Prostate gland (tissue), 2 donors: Measurements from ENCODE around the gene PLAC8.

Experiments used
- CTCF ChIP-seq, 4 experiments: fragments of 200-600 bp in 2 of 4; fragments of 450-650 bp in 2 of 4; sonication (generic) in 2 of 4; IDR thresholded peaks; 1 replicate in 3 of 4; 2 replicates in 1 of 4; pipeline ENCODE4 v1.5.1; 2016 to 2019; ENCODE audit warnings: antibody characterized with exemption in 4 of 4, mild to moderate bottlenecking in 2 of 4, moderate library complexity in 2 of 4
- POLR2A ChIP-seq: fragments of 450-650 bp; IDR thresholded peaks from one replicate; pipeline ENCODE4 v1.6.1; 2016; ENCODE audit warnings: antibody characterized with exemption, mild to moderate bottlenecking
- POLR2AphosphoS5 ChIP-seq: sonication (generic); formaldehyde crosslinking; IDR thresholded peaks from one replicate; pipeline ENCODE4 v1.6.1; 2017; ENCODE audit warnings: antibody characterized with exemption

- TF ChIP-seq CTCF (IDR thresholded peaks at IDR 0.05), result no peak
- TF ChIP-seq POLR2A, result no peak
- TF ChIP-seq POLR2AphosphoS5, result no peak
Measured at GRCh38 chr4:83082777-83083176, 31.8 kb downstream of the PLAC8 start.
